Stimulated activated CD8-positive, alpha-beta memory T cell treated with anti-CD3 and anti-CD28 coated beads, Interleukin-7, amount 100 ng/mL, for 24 hours (primary cell): ENCODE results near the gene ALOX12B.
"Not testable (repeated sequence)": the region's sequence is repeated elsewhere in the genome, so short reads cannot be mapped to it uniquely, and the experiment has no call there.

Experiments used
- DNase-seq: peaks from one replicate; pipeline ENCODE4 v3.0.0-alpha.2; 2020; ENCODE audit warnings: low read depth

Gene ALOX12B

GRCh38 chr17:8082292-8082691 is 5.2 kb downstream of the ALOX12B start:
- no peak for DNase-seq

DNA sequence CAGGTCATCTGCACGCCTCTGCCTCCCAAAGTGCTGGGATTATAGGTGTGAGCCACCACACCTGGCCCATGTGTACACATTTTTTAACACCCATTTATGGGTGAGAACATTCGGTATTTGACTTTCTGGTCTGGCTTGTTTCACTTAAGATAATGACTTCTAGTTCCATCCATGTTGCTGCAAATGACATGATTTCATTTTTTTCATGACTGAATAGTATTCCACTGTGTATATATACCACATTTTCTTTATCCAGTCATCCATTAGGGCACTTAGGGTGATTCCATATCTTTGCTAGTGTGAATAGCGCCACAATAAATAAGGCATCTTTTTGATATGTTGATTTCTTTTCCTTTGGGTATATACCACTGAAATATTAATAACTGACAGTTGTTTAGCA is 5.6 kb downstream of the ALOX12B start:
- no peak for DNase-seq

- DNase-seq, result no peak
These were observed 6.7 kb downstream of the ALOX12B start for GRCh38 chr17:8080799-8081219.

DNA sequence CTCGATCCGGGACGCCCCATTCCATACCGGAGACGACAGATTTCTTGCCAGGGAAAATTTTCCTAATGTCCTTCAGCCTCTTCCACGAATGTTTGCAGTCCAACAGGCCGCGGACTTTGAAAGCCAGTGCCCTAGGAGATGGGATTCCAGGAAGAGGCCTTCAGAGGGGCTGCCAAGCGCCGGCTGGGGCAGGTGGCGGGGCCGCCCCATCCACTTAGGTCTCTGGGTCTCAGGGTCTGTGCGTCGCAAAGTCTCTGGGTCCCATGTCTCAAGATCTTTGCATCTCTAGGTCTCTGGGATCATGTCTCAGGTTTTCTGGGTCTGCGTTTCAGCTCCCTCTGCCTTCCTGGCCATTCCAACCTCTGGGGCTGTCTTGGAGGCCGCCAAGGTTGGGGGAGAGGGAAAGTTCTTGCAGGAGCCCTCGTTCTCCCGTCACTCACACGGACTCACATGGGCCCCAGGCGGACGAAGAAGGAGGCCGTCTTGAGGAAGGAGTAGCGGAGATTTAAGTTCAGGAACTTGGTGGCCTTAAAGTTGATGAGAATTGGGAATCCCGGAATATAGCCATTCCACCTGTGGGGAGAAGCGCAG is 7.2 kb downstream of the ALOX12B start:
- DNase-seq, result no peak

DNA sequence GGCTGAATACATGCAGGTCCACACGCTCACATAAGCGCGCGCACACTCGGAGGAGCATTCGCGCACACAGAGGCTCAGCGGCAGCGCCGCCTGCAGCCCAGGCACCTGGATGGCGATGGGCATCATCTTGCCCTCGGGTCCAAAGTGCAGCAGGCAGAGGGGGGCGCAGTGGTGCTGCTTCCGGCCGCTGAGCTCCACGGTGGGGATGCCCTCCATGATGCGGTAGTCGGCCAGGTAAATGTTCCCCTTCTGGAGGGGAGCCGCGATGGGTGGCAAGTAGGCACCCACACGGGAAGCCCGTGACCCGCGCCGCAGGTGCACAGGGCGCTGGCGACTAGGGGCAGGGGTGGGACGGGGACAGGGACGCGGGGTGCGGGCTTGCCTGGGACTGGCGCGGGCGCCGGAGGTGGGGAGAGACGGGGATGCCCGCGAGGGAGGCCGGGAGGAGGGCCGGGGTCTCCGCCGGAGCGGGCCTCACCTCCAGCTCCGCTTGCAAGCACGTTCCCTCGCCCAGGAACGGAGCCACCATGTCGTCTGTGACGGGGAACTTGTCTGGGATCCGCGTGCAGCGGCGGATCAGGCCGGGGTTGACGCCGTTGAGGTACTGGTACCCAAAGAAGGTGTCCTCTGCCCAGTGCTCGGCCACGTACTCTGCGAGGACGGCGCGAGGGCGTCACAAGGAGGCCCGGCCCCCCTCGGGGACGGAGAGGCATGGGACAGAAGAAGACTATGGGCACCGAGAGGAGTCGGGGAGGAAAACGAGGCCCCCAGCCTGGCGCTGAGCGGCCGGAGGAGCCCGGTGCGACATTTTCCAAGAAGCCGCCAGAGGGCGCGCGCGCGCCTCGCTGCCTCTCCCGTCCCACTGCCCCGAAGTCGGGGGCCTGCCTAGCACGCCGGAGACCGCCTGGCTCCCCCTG is 8.0 kb downstream of the ALOX12B start:
- DNase-seq, result peak; percentile 59

DNA sequence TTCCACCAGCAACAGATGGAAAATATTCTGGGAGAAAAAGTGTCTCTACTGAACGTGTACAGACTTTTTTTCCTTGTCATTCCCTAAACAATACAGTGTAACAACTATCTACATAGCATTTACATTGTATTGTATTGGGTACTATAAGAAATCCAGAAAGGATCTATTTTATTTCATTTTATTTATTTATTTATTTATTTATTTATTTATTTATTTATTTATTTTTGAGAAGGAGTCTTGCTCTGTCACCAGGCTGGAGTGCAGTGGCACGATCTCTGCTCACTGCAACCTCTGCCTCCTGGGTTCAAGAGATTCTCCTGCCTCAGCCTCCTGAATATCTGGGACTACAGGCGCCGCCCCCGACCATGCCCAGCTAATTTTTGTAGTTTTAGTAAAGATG is 9.6 kb downstream of the ALOX12B start:
- DNase-seq, result not testable (repeated sequence)

- no peak for DNase-seq
These were observed 10.8 kb downstream of the ALOX12B start for GRCh38 chr17:8076502-8077266.

GRCh38 chr17:8075574-8076342 is 11.8 kb downstream of the ALOX12B start:
- no peak for DNase-seq

- no peak for DNase-seq
These were observed 12.4 kb downstream of the ALOX12B start for GRCh38 chr17:8075081-8075480.

DNA sequence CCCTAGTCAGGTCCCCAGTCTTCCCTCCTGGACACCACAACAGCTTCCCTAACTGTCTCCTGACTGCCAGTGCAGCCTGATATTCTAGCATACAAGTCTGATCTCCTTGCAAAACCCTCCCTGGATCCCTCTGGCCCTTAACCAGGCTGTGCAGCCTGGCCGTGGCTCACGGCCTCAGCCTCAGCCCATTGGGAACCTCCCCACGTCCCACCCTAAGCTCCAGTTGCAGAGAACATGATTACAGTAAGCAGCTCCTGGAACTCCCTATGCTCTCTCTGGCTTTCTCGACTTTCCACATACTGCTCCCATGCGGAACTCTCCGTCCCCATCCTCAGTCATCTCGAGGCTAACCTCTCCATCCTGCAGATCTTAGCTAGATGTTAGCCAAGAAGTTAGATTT is 13.0 kb downstream of the ALOX12B start:
- DNase-seq, result no peak

- DNase-seq, result peak; percentile 68
These were observed 13.7 kb downstream of the ALOX12B start for GRCh38 chr17:8073627-8074484.

DNA sequence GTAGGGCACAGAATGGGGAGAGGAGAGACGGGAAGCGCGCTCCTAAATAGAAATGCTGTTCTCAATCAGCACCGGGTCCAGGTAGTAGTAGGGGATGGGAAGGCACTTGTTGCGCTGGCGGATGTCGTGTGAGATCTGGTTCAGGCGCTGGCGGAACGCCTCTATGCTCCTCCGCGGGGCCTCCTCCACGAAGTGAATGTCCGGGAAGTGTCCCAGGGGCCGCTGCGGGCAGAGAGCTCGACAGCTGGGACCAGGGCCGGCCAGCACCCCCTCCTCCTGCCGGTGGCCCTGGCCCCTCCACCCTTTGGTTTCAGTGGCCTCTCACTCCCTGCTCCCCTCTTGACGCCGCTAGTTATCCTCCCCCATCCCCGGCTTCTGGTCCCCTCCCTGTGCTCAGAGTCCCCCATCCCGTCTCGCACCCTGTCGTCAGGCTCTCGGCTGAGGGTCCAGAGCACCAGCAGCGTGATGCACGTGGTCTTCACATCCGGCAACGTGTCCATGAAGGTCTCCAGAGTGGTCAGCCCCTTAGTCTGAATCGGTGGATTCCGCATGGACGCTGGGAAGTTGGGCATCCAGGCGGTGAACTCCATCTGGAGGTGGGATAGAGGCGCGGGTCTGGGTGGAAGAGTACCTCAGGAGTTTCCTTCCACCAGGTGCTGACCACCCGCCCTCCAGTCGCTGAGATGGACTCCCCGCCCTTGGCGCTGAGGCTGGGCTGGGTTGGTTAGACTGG is 14.6 kb downstream of the ALOX12B start:
- DNase-seq, result no peak

DNA sequence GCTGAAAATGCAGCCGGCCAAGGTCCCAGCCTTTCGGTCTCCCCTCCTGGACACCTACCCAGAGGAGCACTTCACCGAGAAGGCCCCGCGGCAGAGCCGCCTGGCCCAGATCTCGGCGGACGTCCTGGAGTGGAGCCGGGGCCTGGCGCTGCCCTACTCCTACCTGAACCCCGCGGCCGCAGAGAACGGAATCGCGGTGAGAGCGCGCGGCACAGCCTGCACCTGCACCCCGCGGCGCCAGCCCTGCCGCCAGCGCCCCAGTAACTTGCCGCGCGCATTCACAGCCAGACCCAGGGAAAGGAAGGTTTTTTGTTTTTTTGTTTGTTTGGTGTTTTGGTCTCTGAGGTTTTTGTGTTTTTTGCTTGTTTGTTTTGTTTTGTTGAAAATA is 15.2 kb downstream of the ALOX12B start:
- no peak for DNase-seq

DNA sequence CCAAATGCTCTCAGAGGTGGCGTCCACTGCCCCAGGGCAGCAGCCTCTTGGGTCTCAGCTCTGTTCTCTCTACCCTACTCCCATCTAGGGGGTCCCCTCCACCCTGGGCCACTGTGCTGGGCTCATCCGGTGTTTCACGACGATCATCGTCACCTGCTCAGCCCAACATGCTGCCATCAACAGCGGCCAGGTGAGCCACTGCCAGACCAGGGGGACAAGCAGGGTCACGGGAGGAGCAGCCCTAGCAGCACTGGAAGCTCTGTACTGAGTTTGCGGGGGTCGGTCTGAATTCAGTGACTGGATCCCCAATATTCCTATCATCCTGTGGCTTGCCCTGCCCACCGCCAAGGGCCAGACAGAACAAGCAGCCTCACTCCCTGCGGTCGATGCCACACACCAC is 16.0 kb downstream of the ALOX12B start:
- DNase-seq, result no peak

DNA sequence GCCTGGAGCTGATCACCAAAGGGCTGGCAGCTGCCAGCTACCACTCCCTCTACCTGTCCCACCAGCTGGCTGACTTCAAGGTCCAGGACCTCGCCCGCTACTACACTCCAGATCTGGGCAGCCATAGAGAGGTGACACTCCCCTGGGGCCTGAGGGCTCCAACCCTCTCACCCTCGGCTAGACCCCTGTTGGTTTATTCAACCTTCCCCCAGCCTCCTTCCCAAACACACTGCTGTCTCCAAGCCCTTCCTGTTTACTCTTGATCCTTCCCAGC is 18.0 kb downstream of the ALOX12B start:
- no peak for DNase-seq

- no peak for DNase-seq
These were observed 18.6 kb downstream of the ALOX12B start for GRCh38 chr17:8068736-8069586.

- no peak for DNase-seq
These were observed 19.7 kb downstream of the ALOX12B start for GRCh38 chr17:8067806-8068205.

DNA sequence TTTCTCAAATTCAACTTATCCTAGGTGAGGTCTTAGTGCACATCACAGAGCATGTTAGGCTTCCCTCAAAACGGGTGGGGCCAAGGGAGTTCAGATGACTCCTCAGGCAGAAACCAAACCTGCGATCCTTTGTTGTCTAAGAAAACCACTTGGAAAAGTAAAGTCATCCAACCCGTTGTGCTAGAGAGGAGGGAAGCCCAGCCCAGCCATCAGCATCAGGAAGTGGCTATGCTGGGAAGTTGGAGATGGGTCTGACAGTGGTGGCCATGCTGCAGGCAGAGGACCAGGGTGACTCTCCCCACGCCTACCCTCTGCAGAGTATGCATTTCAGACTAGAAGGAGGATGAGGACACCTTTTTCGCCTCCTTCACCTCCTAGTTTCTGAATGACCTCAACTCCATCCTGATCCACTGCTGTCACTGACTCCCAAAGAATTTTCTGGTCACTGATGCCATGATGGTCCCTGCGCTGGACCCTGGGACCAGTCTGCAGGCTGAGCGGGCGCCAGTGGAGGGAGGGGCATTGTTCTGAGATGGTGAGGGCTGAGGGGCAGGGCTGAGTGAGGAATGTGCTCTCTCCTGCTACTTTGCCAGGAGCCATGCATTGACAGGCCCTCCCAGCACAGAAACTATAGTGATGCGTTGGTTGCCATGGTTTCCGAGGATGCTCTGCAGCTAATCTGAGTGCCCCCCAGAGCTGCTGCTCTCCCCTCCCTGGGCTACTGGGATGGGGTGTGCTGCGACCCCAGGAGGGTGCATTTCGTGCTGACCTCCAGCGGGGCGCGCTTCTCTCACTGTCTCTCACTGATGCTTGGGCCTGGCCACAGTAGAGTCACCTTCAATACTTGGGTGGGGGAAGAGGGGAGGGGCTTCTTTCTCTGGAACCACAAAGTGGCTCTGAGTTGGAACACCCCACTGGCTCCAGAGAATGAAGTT is 20.4 kb downstream of the ALOX12B start:
- DNase-seq, result no peak
